Measurements from ENCODE around the gene ANO9.
A peak's percentile ranks its signal among the peaks of the same experiment; 100 is the strongest.

The ANO9 gene

GRCh38 chr11:457111-457760 is 15.4 kb upstream of the ANO9 start:
- Histone ChIP-seq H3K9ac (ENCODE audit: low read depth, low read length) (no peak overlapping the region), H3K4me3 (ENCODE audit: low read length) (no peak overlapping the region), H3K4me2 (ENCODE audit: low read length) (no peak overlapping the region), H3K36me3 (ENCODE audit: insufficient read depth, low read length) (peaks cover 30% of the 10 kb centered on the region), H3K4me1 (ENCODE audit: control insufficient read depth, insufficient read depth, low read length) (no peaks in the 10 kb centered on the region), H3K9me3 (replicated peaks; ENCODE audit: low read length) (no peaks in the 10 kb centered on the region), H3K27me3 (ENCODE audit: control insufficient read depth, insufficient read depth, low read length) (no peaks in the 10 kb centered on the region)

- peaks cover 4% of the 10 kb centered on the region for H3K4me1 ChIP-seq (ENCODE audit: control insufficient read depth, insufficient read depth, low read length)
- no peak overlapping the region for H3K4me2 ChIP-seq (ENCODE audit: low read length)
- no peak overlapping the region for H3K4me3 ChIP-seq (ENCODE audit: low read length)
- H3K9me3 ChIP-seq (replicated peaks; ENCODE audit: low read length): no peaks in the 10 kb centered on the region
- no peaks in the 10 kb centered on the region for H3K27me3 ChIP-seq (ENCODE audit: control insufficient read depth, insufficient read depth, low read length)
- peaks cover 29% of the 10 kb centered on the region for H3K36me3 ChIP-seq (ENCODE audit: insufficient read depth, low read length)
- H3K9ac ChIP-seq (ENCODE audit: low read depth, low read length): no peak overlapping the region
Measured at GRCh38 chr11:456533-456932, 14.7 kb upstream of the ANO9 start.

GRCh38 chr11:455566-456147 is 13.8 kb upstream of the ANO9 start:
- Histone ChIP-seq H3K36me3 (ENCODE audit: insufficient read depth, low read length) (peaks cover 26% of the 10 kb centered on the region), H3K4me2 (ENCODE audit: low read length) (no peak overlapping the region), H3K4me1 (ENCODE audit: control insufficient read depth, insufficient read depth, low read length) (peaks cover 9% of the 10 kb centered on the region), H3K9me3 (replicated peaks; ENCODE audit: low read length) (no peaks in the 10 kb centered on the region), H3K4me3 (ENCODE audit: low read length) (no peak overlapping the region), H3K27me3 (ENCODE audit: control insufficient read depth, insufficient read depth, low read length) (no peaks in the 10 kb centered on the region), H3K9ac (ENCODE audit: low read depth, low read length) (no peak overlapping the region)

- peaks cover 19% of the 10 kb centered on the region for H3K36me3 ChIP-seq (ENCODE audit: insufficient read depth, low read length)
- H3K4me1 ChIP-seq (ENCODE audit: control insufficient read depth, insufficient read depth, low read length): peaks cover 9% of the 10 kb centered on the region
- no peak overlapping the region for H3K4me3 ChIP-seq (ENCODE audit: low read length)
- no peaks in the 10 kb centered on the region for H3K27me3 ChIP-seq (ENCODE audit: control insufficient read depth, insufficient read depth, low read length)
- no peak overlapping the region for H3K4me2 ChIP-seq (ENCODE audit: low read length)
- no peak overlapping the region for H3K9ac ChIP-seq (ENCODE audit: low read depth, low read length)
- no peaks in the 10 kb centered on the region for H3K9me3 ChIP-seq (replicated peaks; ENCODE audit: low read length)
Measured at GRCh38 chr11:454801-455565, 13.2 kb upstream of the ANO9 start.

GRCh38 chr11:454043-454442 is 12.2 kb upstream of the ANO9 start:
- H3K9ac ChIP-seq (ENCODE audit: low read depth, low read length): no peak overlapping the region
- H3K4me2 ChIP-seq (ENCODE audit: low read length): no peak overlapping the region
- no peaks in the 10 kb centered on the region for H3K9me3 ChIP-seq (replicated peaks; ENCODE audit: low read length)
- peaks cover 15% of the 10 kb centered on the region for H3K36me3 ChIP-seq (ENCODE audit: insufficient read depth, low read length)
- no peaks in the 10 kb centered on the region for H3K27me3 ChIP-seq (ENCODE audit: control insufficient read depth, insufficient read depth, low read length)
- H3K4me3 ChIP-seq (ENCODE audit: low read length): no peak overlapping the region
- H3K4me1 ChIP-seq (ENCODE audit: control insufficient read depth, insufficient read depth, low read length): peaks cover 17% of the 10 kb centered on the region

- H3K9ac ChIP-seq (ENCODE audit: low read depth, low read length): no peak overlapping the region
- H3K9me3 ChIP-seq (replicated peaks; ENCODE audit: low read length): no peaks in the 10 kb centered on the region
- no peak overlapping the region for H3K4me3 ChIP-seq (ENCODE audit: low read length)
- peaks cover 21% of the 10 kb centered on the region for H3K4me1 ChIP-seq (ENCODE audit: control insufficient read depth, insufficient read depth, low read length)
- no peak overlapping the region for H3K4me2 ChIP-seq (ENCODE audit: low read length)
- no peaks in the 10 kb centered on the region for H3K27me3 ChIP-seq (ENCODE audit: control insufficient read depth, insufficient read depth, low read length)
- H3K36me3 ChIP-seq (ENCODE audit: insufficient read depth, low read length): peaks cover 15% of the 10 kb centered on the region
Measured at GRCh38 chr11:453564-453963, 11.8 kb upstream of the ANO9 start.

- no peak overlapping the region for H3K4me2 ChIP-seq (ENCODE audit: low read length)
- H3K27me3 ChIP-seq (ENCODE audit: control insufficient read depth, insufficient read depth, low read length): no peaks in the 10 kb centered on the region
- H3K9ac ChIP-seq (ENCODE audit: low read depth, low read length): no peak overlapping the region
- peaks cover 15% of the 10 kb centered on the region for H3K36me3 ChIP-seq (ENCODE audit: insufficient read depth, low read length)
- no peak overlapping the region for H3K4me3 ChIP-seq (ENCODE audit: low read length)
- no peaks in the 10 kb centered on the region for H3K9me3 ChIP-seq (replicated peaks; ENCODE audit: low read length)
- peaks cover 24% of the 10 kb centered on the region for H3K4me1 ChIP-seq (ENCODE audit: control insufficient read depth, insufficient read depth, low read length)
Measured at GRCh38 chr11:452916-453527, 11.2 kb upstream of the ANO9 start.

- no peak overlapping the region for H3K4me3 ChIP-seq (ENCODE audit: low read length)
- H3K36me3 ChIP-seq (ENCODE audit: insufficient read depth, low read length): peaks cover 15% of the 10 kb centered on the region
- H3K4me2 ChIP-seq (ENCODE audit: low read length): peak overlapping the region; percentile 96
- no peak overlapping the region for H3K9ac ChIP-seq (ENCODE audit: low read depth, low read length)
- H3K4me1 ChIP-seq (ENCODE audit: control insufficient read depth, insufficient read depth, low read length): peaks cover 24% of the 10 kb centered on the region
- H3K9me3 ChIP-seq (replicated peaks; ENCODE audit: low read length): no peaks in the 10 kb centered on the region
- no peaks in the 10 kb centered on the region for H3K27me3 ChIP-seq (ENCODE audit: control insufficient read depth, insufficient read depth, low read length)
Measured at GRCh38 chr11:452203-452744, 10.5 kb upstream of the ANO9 start.

- Histone ChIP-seq H3K36me3 (ENCODE audit: insufficient read depth, low read length) (peaks cover 15% of the 10 kb centered on the region), H3K4me3 (ENCODE audit: low read length) (peak overlapping the region; percentile 100)
Measured at GRCh38 chr11:451738-452137, 9.9 kb upstream of the ANO9 start.

GRCh38 chr11:450809-451451 is 9.1 kb upstream of the ANO9 start:
- Histone ChIP-seq H3K27me3 (ENCODE audit: control insufficient read depth, insufficient read depth, low read length) (no peaks in the 10 kb centered on the region), H3K9ac (ENCODE audit: low read depth, low read length) (peak overlapping the region; percentile 94), H3K4me3 (ENCODE audit: low read length) (peak overlapping the region; percentile 100), H3K36me3 (ENCODE audit: insufficient read depth, low read length) (peaks cover 15% of the 10 kb centered on the region), H3K4me2 (ENCODE audit: low read length) (peak overlapping the region; percentile 96), H3K9me3 (replicated peaks; ENCODE audit: low read length) (no peaks in the 10 kb centered on the region), H3K4me1 (ENCODE audit: control insufficient read depth, insufficient read depth, low read length) (peaks cover 24% of the 10 kb centered on the region)

More at GRCh38 chr11:451738-452137, 9.9 kb upstream of the ANO9 start:
- Histone ChIP-seq H3K27me3 (ENCODE audit: control insufficient read depth, insufficient read depth, low read length) (no peaks in the 10 kb centered on the region), H3K4me2 (ENCODE audit: low read length) (peak overlapping the region; percentile 96), H3K9me3 (replicated peaks; ENCODE audit: low read length) (no peaks in the 10 kb centered on the region), H3K4me1 (ENCODE audit: control insufficient read depth, insufficient read depth, low read length) (peaks cover 24% of the 10 kb centered on the region), H3K9ac (ENCODE audit: low read depth, low read length) (peak overlapping the region; percentile 94)

Data from skeletal muscle satellite cell (primary cell).